Choroid plexus epithelial cell (primary cell): ENCODE results near the gene FFAR3.

Source experiments
- DNase-seq: peaks from one replicate; pipeline ENCODE4 v3.0.0-alpha.2; 2010; ENCODE audit warnings: low read depth
- H3K4me3 ChIP-seq: 2 replicates; pipeline ENCODE4 v1.5.1; 2011; ENCODE audit warnings: low read depth, mild to moderate bottlenecking, control low read depth, low read length, moderate library complexity
- CTCF ChIP-seq: conservative IDR thresholded peaks from 2 replicates; pipeline ENCODE4 v1.5.1; 2011; ENCODE audit warnings: low read depth, mild to moderate bottlenecking, control low read depth, inconsistent platforms, low read length, moderate library complexity

Gene FFAR3

GRCh38 chr19:35357867-35358573 is at the start of gene FFAR3:
Gene FFAR3, plus strand, starts transcription at chr19:35358460. Its CDS starts 431 bp downstream, at chr19:35358891.
- no peak for TF ChIP-seq CTCF
- peak; percentile 69 for DNase-seq
- H3K4me3 ChIP-seq: no peak within 1 kb of the TSS

- no peak for DNase-seq
- H3K4me3 ChIP-seq: no peak overlapping the region
- no peak for TF ChIP-seq CTCF
Observed at GRCh38 chr19:35308910-35309309, 49.4 kb upstream of the FFAR3 start.

- peak; percentile 89 for DNase-seq
- no peak overlapping the region for H3K4me3 ChIP-seq
- no peak for TF ChIP-seq CTCF
Observed at GRCh38 chr19:35309481-35310279, 48.6 kb upstream of the FFAR3 start.

GRCh38 chr19:35310331-35310730 is 47.9 kb upstream of the FFAR3 start:
- no peak for DNase-seq
- no peak overlapping the region for H3K4me3 ChIP-seq
- no peak for TF ChIP-seq CTCF

GRCh38 chr19:35310811-35311465 is 47.3 kb upstream of the FFAR3 start:
- DNase-seq: no peak
- no peak for TF ChIP-seq CTCF

GRCh38 chr19:35311901-35312665 is 46.2 kb upstream of the FFAR3 start:
- H3K4me3 ChIP-seq: no peak overlapping the region
- DNase-seq: no peak
- no peak for TF ChIP-seq CTCF

More at GRCh38 chr19:35310811-35311465, 47.3 kb upstream of the FFAR3 start:
- H3K4me3 ChIP-seq: no peak overlapping the region
